ENCODE measurements around the gene BNIP5. TPM values are rescaled to one million over a fixed set of nuclear protein-coding genes. Genes with fewer than 3 reads are reported as not detected.
A peak's percentile ranks its signal among the peaks of the same experiment; 100 is the strongest.

The BNIP5 gene
- total and polyA plus RNA-seq, 2 of the 13 experiments (the other 11 are each of a cell fraction or from before 2014, with no cell fraction given) = not detected

DNA sequence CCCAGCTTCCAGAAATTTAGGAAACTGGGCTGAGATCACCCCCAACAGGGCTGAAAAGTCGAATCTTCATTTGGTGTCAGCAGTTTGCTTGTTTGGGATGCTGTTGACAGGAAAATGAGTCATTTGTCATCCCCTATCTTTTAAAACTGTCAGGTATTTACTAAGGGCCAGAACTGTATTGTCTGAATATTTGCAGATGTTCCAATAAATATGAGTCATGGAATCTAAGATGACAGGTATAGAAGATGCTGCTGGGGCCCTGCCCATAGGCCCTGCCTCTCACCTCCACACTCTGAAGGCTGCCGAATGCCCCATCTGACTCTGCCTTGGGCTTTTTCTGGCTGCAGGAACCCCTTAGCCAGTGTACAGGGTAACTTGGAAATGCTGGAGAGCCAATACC is 46.9 kb upstream of the BNIP5 start:
- DNase-seq (ENCODE audit: low spot score) (no peak), FAIRE-seq (no peak), ATAC-seq (no peak)
- Histone ChIP-seq H3K79me2 (ENCODE audit: insufficient read depth, low read length) (no peaks in the 10 kb centered on the region), H3K4me3 (replicated peaks in 1 of 3; ENCODE audit: insufficient read depth in 1 of 3, low read depth in 2 of 3, low read length in 3 of 3) (no peak overlapping the region), H3K9me3 (ENCODE audit: low read length) (no peaks in the 10 kb centered on the region), H3K27me3 (ENCODE audit: control insufficient read depth in 1 of 2, insufficient read depth in 2 of 2, low read length in 2 of 2) (peaks cover 4 to 63% of the 10 kb centered on the region in 2 experiments), H3K4me2 (ENCODE audit: low read depth, low read length) (no peak overlapping the region), H4K20me1 (ENCODE audit: insufficient read depth, low read length) (no peaks in the 10 kb centered on the region), H3K27ac (ENCODE audit: extremely low read length, insufficient read depth, low read length) (no peak overlapping the region), H3K36me3 (replicated peaks in 1 of 2; ENCODE audit: control insufficient read depth in 1 of 2, insufficient read depth in 2 of 2, low read length in 2 of 2) (no peaks in the 10 kb centered on the region), H3K4me1 (ENCODE audit: insufficient read depth, low read length) (peaks cover 25% of the 10 kb centered on the region), H3K9ac (ENCODE audit: insufficient read depth, low read depth, low read length) (no peak overlapping the region), H2AFZ (ENCODE audit: low read length) (no peak overlapping the region)
- POLR2A ChIA-PET = no interaction called here
- CTCF ChIA-PET (ENCODE audit: low intra/inter-chr PET ratio, low total read pairs) = no interaction called here
- 38% methylated on average over 2 of the region's 2 CpGs for WGBS (ENCODE audit: low lambda C conversion rate)
- no TSS peak for BruUV-seq (replicated peaks)
- in situ Hi-C loops (cut with HindIII; ENCODE audit: extremely low pct_ligation_motif_present, low pct_unique_long_range_greater_than_20kb) (no loop called here), intact Hi-C loops (cut with micrococcal nuclease; ENCODE audit: unreplicated experiment) (no loop called here)
- no peak for TF ChIP-seq AKAP8 (CRISPR knock-in tag; IDR thresholded peaks at IDR 0.05)
- TF ChIP-seq TBP (CRISPR knock-in tag; IDR thresholded peaks at IDR 0.05) = no peak
- peak; percentile 51; the same call in 1 of the 2 replicates for TF ChIP-seq FOSL2 (CRISPR knock-in tag; IDR thresholded peaks at IDR 0.05)
- TF ChIP-seq U2AF1 (optimal IDR thresholded peaks at IDR 0.05; ENCODE audit: low read depth, low read length) = no peak
- no peak for TF ChIP-seq HHEX (CRISPR knock-in tag; IDR thresholded peaks at IDR 0.05)
- peak; percentile 15; the same call in 1 of the 2 replicates for TF ChIP-seq SOX5 (CRISPR knock-in tag; IDR thresholded peaks at IDR 0.05; ENCODE audit: borderline replicate concordance)

DNA sequence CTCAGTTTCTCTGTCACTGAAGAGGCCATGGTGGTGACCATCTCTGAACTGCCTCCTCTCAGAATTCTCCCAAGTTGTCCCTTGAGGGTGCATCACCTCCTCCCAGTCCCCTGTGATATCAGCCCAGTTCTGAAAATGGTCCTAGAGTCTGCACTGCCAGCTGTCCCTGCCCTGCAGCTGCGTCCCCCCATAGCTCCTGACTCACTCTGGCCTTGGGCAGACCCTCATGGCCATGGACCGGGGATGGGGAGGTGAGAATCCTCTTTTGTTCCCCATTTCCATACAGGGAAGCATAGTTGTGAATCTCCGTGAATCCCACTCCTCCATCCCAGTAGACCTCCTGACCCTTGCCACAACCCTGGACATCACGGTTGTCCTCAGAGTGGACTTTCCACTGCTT is 46.3 kb upstream of the BNIP5 start:
- BruUV-seq (replicated peaks) = no TSS peak
- ChIA-PET CTCF (ENCODE audit: low intra/inter-chr PET ratio, low total read pairs) (no interaction called here), POLR2A (no interaction called here)
- Histone ChIP-seq H3K4me3 (replicated peaks in 1 of 3; ENCODE audit: insufficient read depth in 1 of 3, low read depth in 2 of 3, low read length in 3 of 3) (no peak overlapping the region), H3K36me3 (replicated peaks in 1 of 2; ENCODE audit: control insufficient read depth in 1 of 2, insufficient read depth in 2 of 2, low read length in 2 of 2) (no peaks in the 10 kb centered on the region), H2AFZ (ENCODE audit: low read length) (no peak overlapping the region), H3K27me3 (ENCODE audit: control insufficient read depth in 1 of 2, insufficient read depth in 2 of 2, low read length in 2 of 2) (peaks cover 4 to 57% of the 10 kb centered on the region in 2 experiments), H3K9ac (ENCODE audit: insufficient read depth, low read depth, low read length) (no peak overlapping the region), H3K79me2 (ENCODE audit: insufficient read depth, low read length) (no peaks in the 10 kb centered on the region), H3K27ac (ENCODE audit: extremely low read length, insufficient read depth, low read length) (no peak overlapping the region), H4K20me1 (ENCODE audit: insufficient read depth, low read length) (no peaks in the 10 kb centered on the region), H3K4me2 (ENCODE audit: low read depth, low read length) (no peak overlapping the region), H3K9me3 (ENCODE audit: low read length) (no peaks in the 10 kb centered on the region), H3K4me1 (ENCODE audit: insufficient read depth, low read length) (peaks cover 21% of the 10 kb centered on the region)
- FAIRE-seq = no peak
- no peak for ATAC-seq
- in situ Hi-C loops (cut with HindIII; ENCODE audit: extremely low pct_ligation_motif_present, low pct_unique_long_range_greater_than_20kb) = no loop called here
- intact Hi-C loops (cut with micrococcal nuclease; ENCODE audit: unreplicated experiment) = no loop called here
- 10% methylated on average over 4 of the region's 4 CpGs for WGBS (ENCODE audit: low lambda C conversion rate)
- no peak for DNase-seq (ENCODE audit: low spot score)
- TF ChIP-seq ZNF782 (CRISPR knock-in tag; IDR thresholded peaks at IDR 0.05; ENCODE audit: borderline replicate concordance) (no peak), HOXD1 (CRISPR knock-in tag; IDR thresholded peaks at IDR 0.05) (no peak), HOXA9 (CRISPR knock-in tag; IDR thresholded peaks at IDR 0.05; ENCODE audit: borderline replicate concordance) (no peak), ZNF33A (CRISPR knock-in tag; IDR thresholded peaks at IDR 0.05; ENCODE audit: borderline replicate concordance) (no peak), SKI (IDR thresholded peaks at IDR 0.05; ENCODE audit: partially characterized antibody) (no peak), ZNF180 (CRISPR knock-in tag; IDR thresholded peaks at IDR 0.05; ENCODE audit: borderline replicate concordance, low read depth) (no peak), ZNF879 (CRISPR knock-in tag; IDR thresholded peaks at IDR 0.05) (no peak), ZNF329 (CRISPR knock-in tag; IDR thresholded peaks at IDR 0.05; ENCODE audit: low read depth) (no peak)
- TF ChIP-seq, protein P1, sequence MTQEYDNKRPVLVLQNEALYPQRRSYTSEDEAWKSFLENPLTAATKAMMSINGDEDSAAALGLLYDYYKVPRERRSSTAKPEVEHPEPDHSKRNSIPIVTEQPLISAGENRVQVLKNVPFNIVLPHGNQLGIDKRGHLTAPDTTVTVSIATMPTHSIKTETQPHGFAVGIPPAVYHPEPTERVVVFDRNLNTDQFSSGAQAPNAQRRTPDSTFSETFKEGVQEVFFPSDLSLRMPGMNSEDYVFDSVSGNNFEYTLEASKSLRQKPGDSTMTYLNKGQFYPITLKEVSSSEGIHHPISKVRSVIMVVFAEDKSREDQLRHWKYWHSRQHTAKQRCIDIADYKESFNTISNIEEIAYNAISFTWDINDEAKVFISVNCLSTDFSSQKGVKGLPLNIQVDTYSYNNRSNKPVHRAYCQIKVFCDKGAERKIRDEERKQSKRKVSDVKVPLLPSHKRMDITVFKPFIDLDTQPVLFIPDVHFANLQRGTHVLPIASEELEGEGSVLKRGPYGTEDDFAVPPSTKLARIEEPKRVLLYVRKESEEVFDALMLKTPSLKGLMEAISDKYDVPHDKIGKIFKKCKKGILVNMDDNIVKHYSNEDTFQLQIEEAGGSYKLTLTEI (CRISPR knock-in tag; conservative IDR thresholded peaks at IDR 0.05) = no peak
- TF ChIP-seq, protein P2, sequence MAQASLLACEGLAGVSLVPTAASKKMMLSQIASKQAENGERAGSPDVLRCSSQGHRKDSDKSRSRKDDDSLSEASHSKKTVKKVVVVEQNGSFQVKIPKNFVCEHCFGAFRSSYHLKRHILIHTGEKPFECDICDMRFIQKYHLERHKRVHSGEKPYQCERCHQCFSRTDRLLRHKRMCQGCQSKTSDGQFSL (CRISPR knock-in tag; IDR thresholded peaks at IDR 0.05) = no peak

Data from HepG2 (cell line).